ENCODE data around the gene SETD2.

SETD2 gene

DNA sequence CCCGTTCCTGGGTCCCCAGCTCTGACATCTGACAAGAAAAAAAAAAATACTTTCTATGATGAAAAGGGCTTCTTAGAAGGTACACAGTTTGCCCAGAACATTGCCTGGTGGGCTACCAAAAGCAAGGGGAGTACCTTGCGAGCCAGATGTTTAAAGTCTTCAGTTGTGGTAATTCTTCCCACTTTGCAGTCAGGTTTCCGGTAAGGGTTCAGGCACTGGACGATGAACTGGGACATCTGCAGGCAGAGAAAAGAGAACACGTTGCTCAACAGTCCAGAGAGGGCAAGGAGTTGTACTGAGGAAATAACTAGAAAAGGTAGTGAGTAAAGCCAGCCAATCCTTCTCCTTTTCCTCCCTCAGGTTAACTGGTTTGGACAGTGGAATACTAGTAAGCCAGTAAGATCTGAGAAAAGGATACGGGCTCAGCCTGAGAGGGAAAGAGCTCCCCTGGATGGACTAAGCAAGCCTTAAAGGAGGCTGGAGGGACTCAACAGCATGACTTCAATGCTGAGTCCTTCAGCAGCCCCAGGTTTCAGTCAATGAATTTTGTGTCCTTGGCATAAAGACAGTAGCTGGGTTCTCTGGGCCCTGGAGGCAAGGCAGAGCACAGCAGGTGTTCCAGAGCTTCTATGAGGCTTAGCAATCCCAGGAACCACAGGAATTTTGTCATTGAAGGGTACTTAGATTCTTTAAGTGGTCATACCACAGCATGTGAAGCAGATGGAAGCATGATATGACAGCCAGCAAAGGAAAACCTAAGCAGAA is 146.2 kb downstream of the SETD2 start:
- TF ChIP-seq, protein P1, sequence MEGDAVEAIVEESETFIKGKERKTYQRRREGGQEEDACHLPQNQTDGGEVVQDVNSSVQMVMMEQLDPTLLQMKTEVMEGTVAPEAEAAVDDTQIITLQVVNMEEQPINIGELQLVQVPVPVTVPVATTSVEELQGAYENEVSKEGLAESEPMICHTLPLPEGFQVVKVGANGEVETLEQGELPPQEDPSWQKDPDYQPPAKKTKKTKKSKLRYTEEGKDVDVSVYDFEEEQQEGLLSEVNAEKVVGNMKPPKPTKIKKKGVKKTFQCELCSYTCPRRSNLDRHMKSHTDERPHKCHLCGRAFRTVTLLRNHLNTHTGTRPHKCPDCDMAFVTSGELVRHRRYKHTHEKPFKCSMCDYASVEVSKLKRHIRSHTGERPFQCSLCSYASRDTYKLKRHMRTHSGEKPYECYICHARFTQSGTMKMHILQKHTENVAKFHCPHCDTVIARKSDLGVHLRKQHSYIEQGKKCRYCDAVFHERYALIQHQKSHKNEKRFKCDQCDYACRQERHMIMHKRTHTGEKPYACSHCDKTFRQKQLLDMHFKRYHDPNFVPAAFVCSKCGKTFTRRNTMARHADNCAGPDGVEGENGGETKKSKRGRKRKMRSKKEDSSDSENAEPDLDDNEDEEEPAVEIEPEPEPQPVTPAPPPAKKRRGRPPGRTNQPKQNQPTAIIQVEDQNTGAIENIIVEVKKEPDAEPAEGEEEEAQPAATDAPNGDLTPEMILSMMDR (IDR thresholded peaks at IDR 0.05; ENCODE audit: insufficient read depth, low read length, poor library complexity, severe bottlenecking), result no peak
- DNase-seq (ENCODE audit: extremely low read depth, insufficient read length), result no peak
- Histone ChIP-seq H3K27me3 (replicated peaks; ENCODE audit: control insufficient read depth, insufficient read depth, low read length) (no peaks in the 10 kb centered on the region), H3K4me3 (replicated peaks; ENCODE audit: low read depth, low read length) (no peak overlapping the region), H3K36me3 (ENCODE audit: control insufficient read depth, insufficient read depth, low read length) (peaks cover 20% of the 10 kb centered on the region)

DNA sequence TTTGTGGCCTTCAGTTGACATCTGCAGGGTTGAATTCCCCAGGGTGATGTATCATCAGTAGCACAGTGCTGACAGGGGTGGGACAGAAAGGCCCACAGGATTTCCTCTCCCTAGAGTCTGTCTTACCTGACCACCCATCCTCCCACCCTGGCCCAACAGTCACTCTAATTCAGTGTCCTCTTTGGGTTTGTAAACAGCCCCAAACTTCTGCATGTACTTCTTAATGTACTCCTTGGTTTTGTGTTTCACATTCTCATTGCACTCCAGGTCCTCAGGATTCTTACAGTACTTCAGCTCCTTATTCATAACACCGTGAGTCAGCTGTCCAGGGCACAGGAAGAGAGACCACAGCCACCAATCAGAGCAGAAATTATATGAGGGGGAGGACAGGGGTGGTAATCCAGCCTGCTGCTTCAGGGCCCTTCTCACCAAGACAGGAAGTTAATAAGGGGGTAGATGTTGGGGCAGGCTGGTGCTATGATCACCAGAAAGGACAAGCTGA is 146.9 kb downstream of the SETD2 start:
- DNase-seq (ENCODE audit: extremely low read depth, insufficient read length), result no peak
- Histone ChIP-seq H3K36me3 (ENCODE audit: control insufficient read depth, insufficient read depth, low read length) (peaks cover 21% of the 10 kb centered on the region), H3K27me3 (replicated peaks; ENCODE audit: control insufficient read depth, insufficient read depth, low read length) (no peaks in the 10 kb centered on the region), H3K4me3 (replicated peaks; ENCODE audit: low read depth, low read length) (no peak overlapping the region)
- TF ChIP-seq, protein P1 (IDR thresholded peaks at IDR 0.05; ENCODE audit: insufficient read depth, low read length, poor library complexity, severe bottlenecking), result no peak

DNA sequence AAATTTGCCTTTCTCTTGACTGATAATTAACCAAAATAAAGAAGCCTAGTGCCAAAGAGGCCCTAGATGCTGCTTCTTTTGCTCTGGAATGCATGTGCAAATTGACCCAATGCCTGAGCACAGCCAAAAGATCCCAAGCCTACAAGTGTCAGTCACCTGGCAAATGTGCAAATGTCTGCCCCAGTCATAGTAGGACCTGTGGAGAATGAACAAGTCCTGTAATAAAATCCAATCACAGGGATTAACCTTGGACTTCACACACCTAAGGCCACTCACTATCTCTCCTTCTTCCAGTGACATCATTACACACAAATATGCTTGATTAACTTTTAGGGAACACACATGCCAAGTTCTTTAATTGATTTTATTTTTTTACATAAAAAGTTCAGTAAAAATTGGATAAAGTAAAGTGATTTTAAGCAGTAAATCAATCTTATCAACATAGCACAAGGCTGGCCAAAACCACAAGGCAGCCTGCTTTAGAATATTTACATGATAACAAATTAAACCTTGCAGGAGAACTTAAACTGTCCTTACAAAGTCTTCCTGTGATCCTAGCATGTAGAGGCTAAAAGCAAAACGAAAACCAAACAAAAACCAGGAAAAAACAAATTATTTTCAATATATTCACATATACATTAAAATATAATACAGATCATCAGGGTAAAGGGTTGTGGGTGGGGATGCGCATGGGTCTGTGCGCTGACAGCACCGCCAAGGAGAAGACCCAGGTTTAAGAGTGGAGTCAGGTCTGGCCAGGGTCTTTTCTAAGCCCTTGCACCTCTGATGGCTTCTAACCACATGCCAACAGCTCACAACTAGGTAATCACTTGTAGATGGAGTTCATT is 147.6 kb downstream of the SETD2 start:
- Histone ChIP-seq H3K4me3 (replicated peaks; ENCODE audit: low read depth, low read length) (no peak overlapping the region), H3K27me3 (replicated peaks; ENCODE audit: control insufficient read depth, insufficient read depth, low read length) (no peaks in the 10 kb centered on the region), H3K36me3 (ENCODE audit: control insufficient read depth, insufficient read depth, low read length) (peaks cover 21% of the 10 kb centered on the region)
- DNase-seq (ENCODE audit: extremely low read depth, insufficient read length), result no peak
- TF ChIP-seq, protein P1 (IDR thresholded peaks at IDR 0.05; ENCODE audit: insufficient read depth, low read length, poor library complexity, severe bottlenecking), result no peak

DNA sequence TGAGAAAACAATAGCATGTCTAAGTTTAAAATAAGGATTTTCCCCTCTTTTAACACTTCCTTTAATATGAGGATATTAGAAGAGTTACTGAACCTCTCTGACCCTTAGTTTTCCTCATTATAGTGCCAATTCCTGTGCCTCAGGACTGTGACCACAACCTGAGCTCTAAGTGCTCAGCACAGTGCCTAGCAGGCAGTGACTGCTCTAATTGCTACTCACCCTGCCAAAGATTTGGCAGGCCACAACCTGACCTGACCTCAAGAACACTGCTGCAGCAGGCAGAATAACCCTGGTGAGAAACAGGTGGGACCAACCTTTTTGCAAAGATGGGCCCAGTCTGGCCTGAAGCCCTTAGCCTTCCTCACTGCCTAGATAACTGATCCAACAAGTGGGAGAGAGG is 148.8 kb downstream of the SETD2 start:
- Histone ChIP-seq H3K36me3 (ENCODE audit: control insufficient read depth, insufficient read depth, low read length) (peaks cover 23% of the 10 kb centered on the region), H3K4me3 (replicated peaks; ENCODE audit: low read depth, low read length) (no peak overlapping the region), H3K27me3 (replicated peaks; ENCODE audit: control insufficient read depth, insufficient read depth, low read length) (no peaks in the 10 kb centered on the region)
- no peak for DNase-seq (ENCODE audit: extremely low read depth, insufficient read length)
- TF ChIP-seq, protein P1 (IDR thresholded peaks at IDR 0.05; ENCODE audit: insufficient read depth, low read length, poor library complexity, severe bottlenecking), result no peak

DNA sequence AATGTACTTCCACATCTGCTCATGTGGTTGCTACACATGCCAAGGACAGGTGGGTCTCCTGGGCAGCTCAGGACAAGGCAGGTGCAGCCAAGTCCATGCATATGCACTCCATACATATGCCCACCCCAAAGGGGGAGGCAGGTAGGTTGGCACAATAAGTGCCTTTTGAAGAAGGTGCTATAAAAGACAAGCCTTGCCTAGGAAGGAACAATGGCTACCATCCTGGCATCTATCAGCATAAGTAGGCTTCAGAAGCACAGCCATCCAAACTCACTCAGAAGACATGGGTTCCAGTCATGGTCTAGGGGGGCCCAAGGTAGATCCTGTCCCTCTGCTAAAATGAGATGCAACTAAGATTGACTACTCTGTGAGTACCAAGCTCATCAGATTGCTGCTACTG is 149.9 kb downstream of the SETD2 start:
- H3K36me3 ChIP-seq (ENCODE audit: control insufficient read depth, insufficient read depth, low read length), result peaks cover 23% of the 10 kb centered on the region
- H3K27me3 ChIP-seq (replicated peaks; ENCODE audit: control insufficient read depth, insufficient read depth, low read length), result no peaks in the 10 kb centered on the region
- TF ChIP-seq, protein P1 (IDR thresholded peaks at IDR 0.05; ENCODE audit: insufficient read depth, low read length, poor library complexity, severe bottlenecking), result no peak
- H3K4me3 ChIP-seq (replicated peaks; ENCODE audit: low read depth, low read length), result no peak overlapping the region
- no peak for DNase-seq (ENCODE audit: extremely low read depth, insufficient read length)

Measured in GM06990 (cell line).